ENCODE data around the gene HIVEP3. TPM values are rescaled to one million over a fixed set of nuclear protein-coding genes. Genes with fewer than 3 reads are reported as not detected.
A peak's percentile ranks its signal among the peaks of the same experiment; 100 is the strongest.

The HIVEP3 gene
- total and polyA plus RNA-seq, 4 donors, result 7.0 to 14.7 (median 8.8) TPM

- Histone ChIP-seq H3K4me1 (ENCODE audit: control insufficient read depth in 5 of 5, insufficient read depth in 5 of 5, low read length in 5 of 5) (peaks cover 0 to 21% (median 16%) of the 10 kb centered on the region in 5 donors), H3K4me3 (no peak overlapping the region), H3K27me3 (ENCODE audit: control insufficient read depth in 3 of 3, insufficient read depth in 3 of 3, low read length in 2 of 3) (no peaks in the 10 kb centered on the region), H3K9me3 (ENCODE audit: control insufficient read depth in 4 of 4, insufficient read depth in 3 of 4, low read length in 3 of 4) (no peaks in the 10 kb centered on the region), H3K27ac (ENCODE audit: low read depth in 1 of 2, low read length in 1 of 2) (no peak overlapping the region), H3K36me3 (ENCODE audit: control insufficient read depth in 4 of 4, insufficient read depth in 4 of 4, low read length in 4 of 4) (no peaks in the 10 kb centered on the region), H3K9ac (ENCODE audit: insufficient read depth in 1 of 2, low read length in 2 of 2) (no peak overlapping the region)
- TF ChIP-seq CTCF (IDR thresholded peaks at IDR 0.05; ENCODE audit: control extremely low read depth, extremely low read depth), result no peak
- DNase-seq, result peak; percentile 74 to 82 (median 80)
- no peak for ATAC-seq (ENCODE audit: insufficient read depth, low FRiP score)
These were observed 108.3 kb downstream of the HIVEP3 start for GRCh38 chr1:41810446-41810845.

GRCh38 chr1:41809692-41810091 lies 109.0 kb downstream of the HIVEP3 start:
- Histone ChIP-seq H3K27me3 (ENCODE audit: control insufficient read depth in 3 of 3, insufficient read depth in 3 of 3, low read length in 2 of 3) (no peaks in the 10 kb centered on the region), H3K27ac (ENCODE audit: low read depth in 1 of 2, low read length in 1 of 2) (no peak overlapping the region), H3K4me3 (no peak overlapping the region), H3K36me3 (ENCODE audit: control insufficient read depth in 4 of 4, insufficient read depth in 4 of 4, low read length in 4 of 4) (no peaks in the 10 kb centered on the region), H3K9me3 (ENCODE audit: control insufficient read depth in 4 of 4, insufficient read depth in 3 of 4, low read length in 3 of 4) (no peaks in the 10 kb centered on the region), H3K9ac (ENCODE audit: insufficient read depth in 1 of 2, low read length in 2 of 2) (no peak overlapping the region), H3K4me1 (ENCODE audit: control insufficient read depth in 5 of 5, insufficient read depth in 5 of 5, low read length in 5 of 5) (peaks cover 0 to 21% (median 16%) of the 10 kb centered on the region in 5 donors)
- no peak for TF ChIP-seq CTCF (IDR thresholded peaks at IDR 0.05; ENCODE audit: control extremely low read depth, extremely low read depth)
- no peak for DNase-seq
- no peak for ATAC-seq (ENCODE audit: insufficient read depth, low FRiP score)
- 37 to 52% methylated on average over 3 of the region's 3 CpGs for WGBS, 2 donors

DNA sequence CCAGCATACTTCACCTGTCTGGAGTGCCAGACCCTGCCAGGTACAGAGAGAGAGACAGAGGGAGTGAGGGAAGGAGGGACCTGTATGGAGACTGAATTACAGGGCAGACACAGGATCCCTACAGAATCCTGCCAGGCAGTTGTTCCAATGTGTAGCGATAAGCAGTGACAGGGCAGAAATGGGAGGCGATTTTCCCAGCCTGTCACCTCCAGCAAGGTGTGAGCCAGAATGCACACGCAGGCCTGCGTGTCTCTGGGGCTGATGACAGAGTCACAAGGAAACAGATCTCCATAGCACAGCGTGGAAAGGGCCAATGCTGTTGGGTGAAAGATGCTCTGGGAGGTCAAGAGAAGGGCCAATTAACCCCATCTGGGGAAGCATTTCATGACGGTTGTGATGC lies 111.3 kb downstream of the HIVEP3 start:
- Histone ChIP-seq H3K9me3 (ENCODE audit: control insufficient read depth in 4 of 4, insufficient read depth in 3 of 4, low read length in 3 of 4) (no peaks in the 10 kb centered on the region), H3K27ac (ENCODE audit: low read depth in 1 of 2, low read length in 1 of 2) (no peak overlapping the region), H3K4me1 (ENCODE audit: control insufficient read depth in 5 of 5, insufficient read depth in 5 of 5, low read length in 5 of 5) (peaks cover under 1 to 18% (median 13%) of the 10 kb centered on the region in 5 donors), H3K36me3 (ENCODE audit: control insufficient read depth in 4 of 4, insufficient read depth in 4 of 4, low read length in 4 of 4) (no peaks in the 10 kb centered on the region), H3K27me3 (ENCODE audit: control insufficient read depth in 3 of 3, insufficient read depth in 3 of 3, low read length in 2 of 3) (no peaks in the 10 kb centered on the region), H3K4me3 (no peak overlapping the region), H3K9ac (ENCODE audit: insufficient read depth in 1 of 2, low read length in 2 of 2) (no peak overlapping the region)
- no peak for TF ChIP-seq CTCF (IDR thresholded peaks at IDR 0.05; ENCODE audit: control extremely low read depth, extremely low read depth)
- no peak for DNase-seq
- no peak for ATAC-seq (ENCODE audit: insufficient read depth, low FRiP score)
- 82 to 83% methylated on average over 6 of the region's 6 CpGs for WGBS, 2 donors

DNA sequence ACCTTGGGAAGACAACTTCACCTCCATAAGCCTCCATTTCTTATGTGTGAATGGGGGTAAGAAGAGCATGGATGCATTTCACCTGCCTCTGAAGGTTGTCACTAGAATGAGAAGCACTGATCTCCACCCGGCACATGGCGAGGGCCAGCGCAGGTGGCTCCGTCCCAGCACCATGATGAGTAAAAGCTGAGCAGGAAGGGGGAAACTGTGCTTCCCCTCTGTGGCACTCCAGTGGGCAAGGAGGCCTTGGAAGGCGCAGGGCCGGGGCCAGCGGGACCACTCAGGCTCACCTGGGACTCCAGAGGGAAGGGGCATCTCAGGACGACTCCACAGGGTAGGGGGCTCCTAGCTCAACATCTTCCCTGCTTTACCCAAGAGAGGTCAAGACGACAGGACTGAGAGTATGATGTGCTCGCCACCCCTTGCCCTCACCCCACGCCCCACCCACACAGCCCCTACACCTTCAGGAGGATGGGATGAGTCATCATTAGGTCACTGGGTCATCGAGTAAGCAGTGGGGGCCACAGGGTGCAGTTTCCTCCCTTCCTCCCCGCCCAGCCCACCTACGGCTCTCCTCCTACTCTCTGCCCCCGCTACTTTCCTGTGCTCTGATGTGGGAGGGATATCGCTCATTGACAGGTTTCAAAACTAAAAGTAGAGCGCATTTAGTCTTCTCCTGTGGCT lies 112.1 kb downstream of the HIVEP3 start:
- Histone ChIP-seq H3K4me1 (ENCODE audit: control insufficient read depth in 5 of 5, insufficient read depth in 5 of 5, low read length in 5 of 5) (peaks cover 0 to 18% (median 13%) of the 10 kb centered on the region in 5 donors), H3K4me3 (no peak overlapping the region), H3K27me3 (ENCODE audit: control insufficient read depth in 3 of 3, insufficient read depth in 3 of 3, low read length in 2 of 3) (no peaks in the 10 kb centered on the region), H3K9me3 (ENCODE audit: control insufficient read depth in 4 of 4, insufficient read depth in 3 of 4, low read length in 3 of 4) (no peaks in the 10 kb centered on the region), H3K27ac (ENCODE audit: low read depth in 1 of 2, low read length in 1 of 2) (no peak overlapping the region), H3K36me3 (ENCODE audit: control insufficient read depth in 4 of 4, insufficient read depth in 4 of 4, low read length in 4 of 4) (no peaks in the 10 kb centered on the region), H3K9ac (ENCODE audit: insufficient read depth in 1 of 2, low read length in 2 of 2) (no peak overlapping the region)
- TF ChIP-seq CTCF (IDR thresholded peaks at IDR 0.05; ENCODE audit: control extremely low read depth, extremely low read depth), result no peak
- no peak for ATAC-seq (ENCODE audit: insufficient read depth, low FRiP score)
- 84 to 85% methylated on average over 17 of the region's 17 CpGs for WGBS, 2 donors
- DNase-seq, result no peak
